PC-9 (cell line): ENCODE measurements around the gene CDH18. TPM values are rescaled to one million over a fixed set of nuclear protein-coding genes. Genes with fewer than 3 reads are reported as not detected.

ENCODE experiments used
- BruUV-seq: library from RNA; stranded (reverse); fragments of 400-500 nt; replicated peaks from 2 replicates; lab custom pipeline; 2021; lab: Mats Ljungman, UMichigan
- CTCF ChIA-PET: fragments of 300-600 bp; sonication (Branson Sonifier 250); formaldehyde crosslinking; loops from one replicate; lab custom pipeline; 2022; ENCODE audit warnings: antibody characterized with exemption; lab: Charles Lee
- POLR2A ChIA-PET: fragments of 300-600 bp; sonication (Branson Sonifier 250); formaldehyde crosslinking; loops from one replicate; lab custom pipeline; 2022; ENCODE audit warnings: antibody characterized with exemption; ENCODE audit not compliant: unreplicated experiment; lab: Charles Lee
- DNase-seq, 2 experiments: peaks; one replicate each; pipeline versions ENCODE4 v3.0.0 to v3.0.0-alpha.2; 2015 to 2022; ENCODE audit warnings: mixed read lengths in 1 of 2
- H2AFZ ChIP-seq: fragments of 200-600 bp; sonication (generic); 2 replicates; pipeline ENCODE4 v1.8.1; 2017; ENCODE audit warnings: antibody characterized with exemption
- H3F3A ChIP-seq: fragments of 200-600 bp; sonication (generic); 2 replicates; pipeline ENCODE4 v1.8.1; 2017; ENCODE audit warnings: antibody characterized with exemption, mild to moderate bottlenecking, low read depth; ENCODE audit not compliant: insufficient read depth
- H3K27ac ChIP-seq: fragments of 200-600 bp; sonication (generic); 2 replicates; pipeline ENCODE4 v1.6.1; 2016; ENCODE audit warnings: mixed run types
- H3K27me3 ChIP-seq: fragments of 200-600 bp; sonication (generic); 2 replicates; pipeline ENCODE4 v1.6.1; 2016; ENCODE audit warnings: low read depth, mixed run types; ENCODE audit not compliant: insufficient read depth
- H3K36me3 ChIP-seq: fragments of 200-600 bp; sonication (generic); 2 replicates; pipeline ENCODE4 v1.6.1; 2016; ENCODE audit warnings: low read depth, mixed run types
- H3K4me1 ChIP-seq: fragments of 200-600 bp; sonication (generic); replicated peaks from 2 replicates; pipeline ENCODE4 v1.6.1; 2016; ENCODE audit warnings: mixed run types; ENCODE audit not compliant: insufficient read depth
- H3K4me2 ChIP-seq: fragments of 200-600 bp; sonication (generic); 2 replicates; pipeline ENCODE4 v1.6.1; 2017; ENCODE audit warnings: mixed run types
- H3K4me3 ChIP-seq: fragments of 200-600 bp; sonication (generic); 2 replicates; pipeline ENCODE4 v1.6.1; 2016; ENCODE audit warnings: mixed run types
- H3K79me2 ChIP-seq: fragments of 200-600 bp; sonication (generic); 2 replicates; pipeline ENCODE4 v1.6.1; 2017; ENCODE audit warnings: low read depth, mixed run types
- H3K9me2 ChIP-seq: fragments of 200-600 bp; sonication (generic); 2 replicates; pipeline ENCODE4 v1.8.1; 2017; ENCODE audit warnings: mild to moderate bottlenecking; ENCODE audit not compliant: insufficient read depth
- H3K9me3 ChIP-seq: fragments of 200-600 bp; sonication (generic); 2 replicates; pipeline ENCODE4 v1.8.1; 2016; ENCODE audit warnings: low read depth; ENCODE audit not compliant: insufficient read depth
- H4K20me1 ChIP-seq: fragments of 200-600 bp; sonication (generic); 2 replicates; pipeline ENCODE4 v1.8.1; 2017; ENCODE audit not compliant: insufficient read depth
- CTCF ChIP-seq: fragments of 200-600 bp; sonication (generic); conservative IDR thresholded peaks from 2 replicates; pipeline ENCODE4 v1.6.1; 2017; ENCODE audit warnings: mixed run types, antibody characterized with exemption, mild to moderate bottlenecking, moderate library complexity
- EZH2 ChIP-seq: fragments of 200-600 bp; sonication (generic); IDR thresholded peaks from 2 replicates; pipeline ENCODE4 v1.8.0; 2017; ENCODE audit warnings: antibody characterized with exemption, low read depth
- intact Hi-C: fragments of 100-400 bp; cut with micrococcal nuclease; formaldehyde crosslinking; loops from one replicate; pipeline ENCODE4 v1.10.0; 2022; ENCODE audit not compliant: unreplicated experiment
- total RNA-seq: library from RNA; stranded (reverse); gene quantifications from 2 replicates; pipeline ENCODE4 v1.2.3, GENCODE V29; 2021

The CDH18 gene
- total RNA-seq, 1 experiment from 2014 or later = not detected

DNA sequence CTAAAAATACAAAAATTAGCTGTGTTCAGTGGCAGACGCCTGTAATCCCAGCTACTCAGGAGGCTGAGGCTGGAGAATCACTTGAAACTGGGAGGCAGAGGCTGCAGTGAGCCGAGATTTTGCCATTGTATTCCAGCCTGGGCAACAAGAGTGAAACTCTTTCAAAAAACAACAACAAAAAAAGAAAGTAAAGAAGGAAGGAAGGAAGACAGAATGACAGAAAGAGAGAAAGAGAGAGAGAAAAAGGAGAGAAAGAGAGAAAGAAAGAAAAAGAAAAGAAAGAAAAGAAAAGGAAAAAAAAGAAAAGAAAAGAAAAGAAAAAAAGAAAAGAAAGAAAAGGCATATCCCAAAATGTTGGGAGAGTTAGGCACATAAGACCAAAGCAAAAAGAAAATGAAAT, 278.6 kb downstream of the CDH18 start:
- no peak overlapping the region for H3K27ac ChIP-seq
- ChIA-PET POLR2A (no interaction called here), CTCF (no interaction called here)
- H3K36me3 ChIP-seq = no peaks in the 10 kb centered on the region
- no peak overlapping the region for H3K4me3 ChIP-seq
- H3K79me2 ChIP-seq = no peaks in the 10 kb centered on the region
- no peak overlapping the region for H2AFZ ChIP-seq
- no peaks in the 10 kb centered on the region for H3K9me3 ChIP-seq
- no peaks in the 10 kb centered on the region for H3K4me1 ChIP-seq
- H3K9me2 ChIP-seq = no peaks in the 10 kb centered on the region; the same call in 1 of the 2 replicates
- TF ChIP-seq EZH2 (no peak), CTCF (no peak)
- H3K4me2 ChIP-seq = no peak overlapping the region
- no peaks in the 10 kb centered on the region for H4K20me1 ChIP-seq
- no TSS peak for BruUV-seq
- intact Hi-C loops = no loop called here
- H3F3A ChIP-seq = no peaks in the 10 kb centered on the region; the same call in 1 of the 2 replicates
- DNase-seq = no peak
- no peaks in the 10 kb centered on the region for H3K27me3 ChIP-seq

- H4K20me1 ChIP-seq = no peaks in the 10 kb centered on the region
- DNase-seq = no peak
- H2AFZ ChIP-seq = no peak overlapping the region
- H3K4me2 ChIP-seq = no peak overlapping the region
- H3K9me3 ChIP-seq = no peaks in the 10 kb centered on the region
- no TSS peak for BruUV-seq
- no peak overlapping the region for H3K27ac ChIP-seq
- CTCF ChIA-PET = no interaction called here
- POLR2A ChIA-PET = no interaction called here
- H3K9me2 ChIP-seq = no peaks in the 10 kb centered on the region; the same call in 1 of the 2 replicates
- intact Hi-C loops = no loop called here
- TF ChIP-seq CTCF (no peak), EZH2 (no peak)
- no peaks in the 10 kb centered on the region for H3F3A ChIP-seq
- H3K4me1 ChIP-seq = no peaks in the 10 kb centered on the region
- H3K79me2 ChIP-seq = no peaks in the 10 kb centered on the region
- H3K27me3 ChIP-seq = no peaks in the 10 kb centered on the region
- no peaks in the 10 kb centered on the region for H3K36me3 ChIP-seq
- H3K4me3 ChIP-seq = no peak overlapping the region
Measured at GRCh38 chr5:19706776-19707175, 281.2 kb downstream of the CDH18 start.

DNA sequence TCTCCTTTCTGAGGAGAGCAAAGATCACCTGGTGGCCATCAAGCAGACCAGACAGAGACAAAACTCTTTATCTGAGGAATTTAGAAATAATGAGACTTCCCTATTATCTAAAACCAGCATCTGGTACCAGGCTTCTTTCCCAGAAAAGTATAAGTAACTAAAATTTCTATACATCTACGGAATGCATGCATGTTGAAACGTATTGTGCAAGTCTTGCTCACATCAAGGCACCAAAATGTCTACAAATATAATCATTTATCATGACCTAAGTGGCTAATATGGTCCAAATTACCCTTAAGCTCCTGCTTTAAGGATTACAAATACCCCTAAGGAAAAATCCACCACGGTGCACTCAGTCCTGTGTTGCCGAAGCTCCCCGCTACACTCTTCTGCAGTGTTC, 286.3 kb downstream of the CDH18 start:
- Histone ChIP-seq H3K4me1 (no peaks in the 10 kb centered on the region), H3F3A (no peaks in the 10 kb centered on the region), H2AFZ (no peak overlapping the region), H3K9me2 (no peaks in the 10 kb centered on the region), H3K36me3 (no peaks in the 10 kb centered on the region), H3K27me3 (no peaks in the 10 kb centered on the region), H4K20me1 (no peaks in the 10 kb centered on the region), H3K4me2 (no peak overlapping the region), H3K79me2 (no peaks in the 10 kb centered on the region), H3K9me3 (no peaks in the 10 kb centered on the region), H3K27ac (no peak overlapping the region), H3K4me3 (no peak overlapping the region)
- DNase-seq = no peak
- CTCF ChIA-PET = interaction anchor here (0.6 kb wide), 1 partner anchor 574 kb away, joined by 6 read pairs; no protein-coding TSS in a partner anchor
- TF ChIP-seq EZH2 (no peak), CTCF (no peak)
- BruUV-seq = no TSS peak
- intact Hi-C loops = no loop called here
- POLR2A ChIA-PET = no interaction called here
